IPS DF 6.9 (cell line): ENCODE measurements around the gene FDXACB1.

ENCODE experiments used
- DNase-seq: peaks from one replicate; pipeline ENCODE4 v3.0.0-alpha.2; 2013; ENCODE audit warnings: low read depth, low spot score
- H3K27ac ChIP-seq: one replicate; pipeline ENCODE4 v1.5.1; 2013; ENCODE audit warnings: low read length, control low read depth
- H3K27me3 ChIP-seq: 2 replicates; pipeline ENCODE4 v1.6.1; 2013; ENCODE audit warnings: mild to moderate bottlenecking, low read length; ENCODE audit not compliant: control insufficient read depth, insufficient read depth
- H3K36me3 ChIP-seq: 2 replicates; pipeline ENCODE4 v1.6.1; 2013; ENCODE audit warnings: low read length; ENCODE audit not compliant: control insufficient read depth, insufficient read depth
- H3K4me1 ChIP-seq: 2 replicates; pipeline ENCODE4 v1.6.1; 2013; ENCODE audit warnings: low read length; ENCODE audit not compliant: control insufficient read depth, insufficient read depth
- H3K4me3 ChIP-seq: 2 replicates; pipeline ENCODE4 v1.5.1; 2013; ENCODE audit warnings: mild to moderate bottlenecking, low read length
- H3K9me3 ChIP-seq: 2 replicates; pipeline ENCODE4 v1.6.1; 2013; ENCODE audit warnings: low read length, inconsistent platforms; ENCODE audit not compliant: control insufficient read depth, insufficient read depth
- WGBS: extraction: QIAGEN DNeasy Blood & Tissue Kit; methylation state at CpG from one replicate; pipeline ENCODE4 v1.1.7; 2013; ENCODE audit warnings: mixed read lengths, missing lambda C conversion rate; ENCODE audit not compliant: insufficient read length, insufficient coverage; 5-methylcytosine and 5-hydroxymethylcytosine counted together

Gene FDXACB1

GRCh38 chr11:111870886-111871692 is 7.9 kb downstream of the FDXACB1 start, which contains the start of gene ALG9:
TSS of gene ALG9 (minus strand) at chr11:111871581. CDS start at chr11:111871482, 99 bp downstream.
- no peaks in the 10 kb centered on the region for H3K4me1 ChIP-seq
- DNase-seq = peak; percentile 58
- H3K27ac ChIP-seq = no peak within 1 kb of the TSS
- H3K36me3 ChIP-seq = no peaks in the 10 kb centered on the region
- no peaks in the 10 kb centered on the region for H3K9me3 ChIP-seq
- no CpG with 5 or more reads among the region's 51 CpGs for WGBS
- no peaks in the 10 kb centered on the region for H3K27me3 ChIP-seq
- peak within 1 kb of the TSS; percentile 95 for H3K4me3 ChIP-seq

- Histone ChIP-seq H3K36me3 (no peaks in the 10 kb centered on the region), H3K27me3 (no peaks in the 10 kb centered on the region), H3K4me3 (peak overlapping the region; percentile 95; the same call in 1 of the 2 replicates), H3K27ac (no peak overlapping the region), H3K9me3 (no peaks in the 10 kb centered on the region), H3K4me1 (no peaks in the 10 kb centered on the region)
- no peak for DNase-seq
Observed at GRCh38 chr11:111870522-111870885, 8.5 kb downstream of the FDXACB1 start.

- Histone ChIP-seq H3K4me3 (no peak overlapping the region), H3K27ac (no peak overlapping the region), H3K36me3 (no peaks in the 10 kb centered on the region), H3K27me3 (no peaks in the 10 kb centered on the region), H3K4me1 (no peaks in the 10 kb centered on the region), H3K9me3 (no peaks in the 10 kb centered on the region)
- no peak for DNase-seq
- no CpG with 5 or more reads among the region's 1 CpG for whole genome bisulfite sequencing
Observed at GRCh38 chr11:111870113-111870512, 8.9 kb downstream of the FDXACB1 start.

- no peaks in the 10 kb centered on the region for H3K36me3 ChIP-seq
- WGBS = no CpG with 5 or more reads among the region's 3 CpGs
Observed at GRCh38 chr11:111860257-111860656, 18.7 kb downstream of the FDXACB1 start.

GRCh38 chr11:111855506-111855905 is 23.5 kb downstream of the FDXACB1 start:
- Histone ChIP-seq H3K9me3 (no peaks in the 10 kb centered on the region), H3K36me3 (no peaks in the 10 kb centered on the region), H3K27me3 (no peaks in the 10 kb centered on the region), H3K27ac (no peak overlapping the region), H3K4me3 (no peak overlapping the region), H3K4me1 (no peaks in the 10 kb centered on the region)
- DNase-seq = no peak

More at GRCh38 chr11:111860257-111860656, 18.7 kb downstream of the FDXACB1 start:
- no peak overlapping the region for H3K27ac ChIP-seq
- no peaks in the 10 kb centered on the region for H3K9me3 ChIP-seq
- H3K4me3 ChIP-seq = no peak overlapping the region
- no peaks in the 10 kb centered on the region for H3K27me3 ChIP-seq
- DNase-seq = no peak
- no peaks in the 10 kb centered on the region for H3K4me1 ChIP-seq

GRCh38 chr11:111852103-111852502 is 26.9 kb downstream of the FDXACB1 start:
- no CpG with 5 or more reads among the region's 2 CpGs for WGBS
- no peaks in the 10 kb centered on the region for H3K4me1 ChIP-seq
- DNase-seq = no peak
- no peaks in the 10 kb centered on the region for H3K36me3 ChIP-seq
- no peak overlapping the region for H3K4me3 ChIP-seq
- no peaks in the 10 kb centered on the region for H3K27me3 ChIP-seq
- no peaks in the 10 kb centered on the region for H3K9me3 ChIP-seq
- H3K27ac ChIP-seq = no peak overlapping the region

GRCh38 chr11:111851636-111852035 is 27.3 kb downstream of the FDXACB1 start:
- Histone ChIP-seq H3K9me3 (no peaks in the 10 kb centered on the region), H3K4me3 (no peak overlapping the region), H3K4me1 (no peaks in the 10 kb centered on the region), H3K27ac (no peak overlapping the region), H3K36me3 (no peaks in the 10 kb centered on the region), H3K27me3 (no peaks in the 10 kb centered on the region)
- no peak for DNase-seq

GRCh38 chr11:111851067-111851466 is 27.9 kb downstream of the FDXACB1 start:
- WGBS = no CpG with 5 or more reads among the region's 8 CpGs
- Histone ChIP-seq H3K9me3 (no peaks in the 10 kb centered on the region), H3K4me3 (no peak overlapping the region), H3K27ac (no peak overlapping the region), H3K36me3 (no peaks in the 10 kb centered on the region), H3K4me1 (no peaks in the 10 kb centered on the region), H3K27me3 (no peaks in the 10 kb centered on the region)
- DNase-seq = no peak

- H3K4me3 ChIP-seq = no peak overlapping the region
- no peaks in the 10 kb centered on the region for H3K27me3 ChIP-seq
- H3K27ac ChIP-seq = no peak overlapping the region
- no peaks in the 10 kb centered on the region for H3K9me3 ChIP-seq
- no peak for DNase-seq
- H3K36me3 ChIP-seq = no peaks in the 10 kb centered on the region
- H3K4me1 ChIP-seq = no peaks in the 10 kb centered on the region
- no CpG with 5 or more reads among the region's 3 CpGs for WGBS
Observed at GRCh38 chr11:111849631-111850030, 29.3 kb downstream of the FDXACB1 start.

GRCh38 chr11:111846636-111847035 is 32.3 kb downstream of the FDXACB1 start:
- Histone ChIP-seq H3K36me3 (no peaks in the 10 kb centered on the region), H3K9me3 (no peaks in the 10 kb centered on the region), H3K4me3 (no peak overlapping the region), H3K27ac (no peak overlapping the region), H3K4me1 (no peaks in the 10 kb centered on the region), H3K27me3 (no peaks in the 10 kb centered on the region)
- WGBS = no CpG with 5 or more reads among the region's 1 CpG
- DNase-seq = no peak

- Histone ChIP-seq H3K27me3 (no peaks in the 10 kb centered on the region), H3K4me3 (no peak overlapping the region), H3K4me1 (no peaks in the 10 kb centered on the region; the same call in 1 of the 2 replicates), H3K27ac (no peak overlapping the region), H3K36me3 (no peaks in the 10 kb centered on the region), H3K9me3 (no peaks in the 10 kb centered on the region)
- WGBS = no CpG with 5 or more reads among the region's 2 CpGs
- no peak for DNase-seq
Observed at GRCh38 chr11:111846063-111846462, 32.9 kb downstream of the FDXACB1 start.
